Mesothelial cell of epicardium (in vitro differentiated cells): Measurements from ENCODE around the gene SMOC1. TPM values are rescaled to one million over a fixed set of nuclear protein-coding genes. Genes with fewer than 3 reads are reported as not detected.

ENCODE experiments used
- DNase-seq, 2 experiments: peaks; one replicate each; pipeline ENCODE4 v3.0.0; 2021; ENCODE audit warnings: low spot score in 2 of 2; ENCODE audit not compliant: unreplicated experiment in 2 of 2
- H3K27ac Mint-ChIP-seq: 2 replicates; pipeline ENCODE4 v1.8.0; 2021; ENCODE audit warnings: mixed read lengths
- H3K27me3 Mint-ChIP-seq: 2 replicates; pipeline ENCODE4 v1.8.0; 2021; ENCODE audit warnings: low read depth, mixed read lengths
- H3K36me3 Mint-ChIP-seq: 2 replicates; pipeline ENCODE4 v1.8.0; 2021; ENCODE audit warnings: mixed read lengths
- H3K4me1 Mint-ChIP-seq: 2 replicates; pipeline ENCODE4 v1.8.0; 2021; ENCODE audit warnings: mixed read lengths
- H3K4me3 Mint-ChIP-seq: 2 replicates; pipeline ENCODE4 v1.8.0; 2021; ENCODE audit warnings: mild to moderate bottlenecking, moderate library complexity, mixed read lengths
- H3K9me3 Mint-ChIP-seq: 2 replicates; pipeline ENCODE4 v1.8.0; 2021; ENCODE audit warnings: mixed read lengths
- total RNA-seq: library from RNA; stranded (reverse); gene quantifications from 3 replicates; pipeline ENCODE4 v1.2.1, GENCODE V29; 2021
- TF ChIP-seq, protein P1 (sequence below): fragments of 200-600 bp; sonication (generic); IDR thresholded peaks from one replicate; pipeline ENCODE4 v1.5.0; 2021; ENCODE audit warnings: antibody characterized with exemption; ENCODE audit not compliant: unreplicated experiment

SMOC1 gene
- total RNA-seq, 1 donor from 2014 or later, result 1.5 TPM

DNA sequence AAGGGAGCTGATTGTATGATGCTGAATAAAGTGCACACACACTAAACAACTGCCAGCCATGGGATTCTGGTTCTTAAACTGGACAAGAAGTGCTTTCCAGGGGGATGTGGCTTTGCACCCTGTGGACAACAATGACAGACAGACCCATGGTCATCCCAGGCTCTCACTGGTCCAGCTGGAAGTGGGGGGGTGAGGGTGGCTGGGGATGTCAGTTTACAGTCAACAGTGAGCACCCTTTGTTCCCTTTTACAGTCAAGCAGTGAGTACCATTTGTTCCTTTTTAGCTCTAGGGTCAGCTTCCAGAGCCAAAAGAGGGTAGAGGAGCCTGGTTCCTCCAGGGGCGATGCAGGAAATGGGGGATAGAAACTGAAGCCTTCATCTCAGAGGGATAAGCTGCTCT is 100.7 kb downstream of the SMOC1 start:
- TF ChIP-seq, protein P1, sequence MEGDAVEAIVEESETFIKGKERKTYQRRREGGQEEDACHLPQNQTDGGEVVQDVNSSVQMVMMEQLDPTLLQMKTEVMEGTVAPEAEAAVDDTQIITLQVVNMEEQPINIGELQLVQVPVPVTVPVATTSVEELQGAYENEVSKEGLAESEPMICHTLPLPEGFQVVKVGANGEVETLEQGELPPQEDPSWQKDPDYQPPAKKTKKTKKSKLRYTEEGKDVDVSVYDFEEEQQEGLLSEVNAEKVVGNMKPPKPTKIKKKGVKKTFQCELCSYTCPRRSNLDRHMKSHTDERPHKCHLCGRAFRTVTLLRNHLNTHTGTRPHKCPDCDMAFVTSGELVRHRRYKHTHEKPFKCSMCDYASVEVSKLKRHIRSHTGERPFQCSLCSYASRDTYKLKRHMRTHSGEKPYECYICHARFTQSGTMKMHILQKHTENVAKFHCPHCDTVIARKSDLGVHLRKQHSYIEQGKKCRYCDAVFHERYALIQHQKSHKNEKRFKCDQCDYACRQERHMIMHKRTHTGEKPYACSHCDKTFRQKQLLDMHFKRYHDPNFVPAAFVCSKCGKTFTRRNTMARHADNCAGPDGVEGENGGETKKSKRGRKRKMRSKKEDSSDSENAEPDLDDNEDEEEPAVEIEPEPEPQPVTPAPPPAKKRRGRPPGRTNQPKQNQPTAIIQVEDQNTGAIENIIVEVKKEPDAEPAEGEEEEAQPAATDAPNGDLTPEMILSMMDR, result no peak
- no peak for DNase-seq
- peaks cover 5% of the 10 kb centered on the region for H3K4me1 Mint-ChIP-seq
- H3K36me3 Mint-ChIP-seq, result no peaks in the 10 kb centered on the region
- H3K4me3 Mint-ChIP-seq, result no peak overlapping the region
- no peaks in the 10 kb centered on the region for H3K9me3 Mint-ChIP-seq
- H3K27ac Mint-ChIP-seq, result no peak overlapping the region
- H3K27me3 Mint-ChIP-seq, result peaks cover 26% of the 10 kb centered on the region

DNA sequence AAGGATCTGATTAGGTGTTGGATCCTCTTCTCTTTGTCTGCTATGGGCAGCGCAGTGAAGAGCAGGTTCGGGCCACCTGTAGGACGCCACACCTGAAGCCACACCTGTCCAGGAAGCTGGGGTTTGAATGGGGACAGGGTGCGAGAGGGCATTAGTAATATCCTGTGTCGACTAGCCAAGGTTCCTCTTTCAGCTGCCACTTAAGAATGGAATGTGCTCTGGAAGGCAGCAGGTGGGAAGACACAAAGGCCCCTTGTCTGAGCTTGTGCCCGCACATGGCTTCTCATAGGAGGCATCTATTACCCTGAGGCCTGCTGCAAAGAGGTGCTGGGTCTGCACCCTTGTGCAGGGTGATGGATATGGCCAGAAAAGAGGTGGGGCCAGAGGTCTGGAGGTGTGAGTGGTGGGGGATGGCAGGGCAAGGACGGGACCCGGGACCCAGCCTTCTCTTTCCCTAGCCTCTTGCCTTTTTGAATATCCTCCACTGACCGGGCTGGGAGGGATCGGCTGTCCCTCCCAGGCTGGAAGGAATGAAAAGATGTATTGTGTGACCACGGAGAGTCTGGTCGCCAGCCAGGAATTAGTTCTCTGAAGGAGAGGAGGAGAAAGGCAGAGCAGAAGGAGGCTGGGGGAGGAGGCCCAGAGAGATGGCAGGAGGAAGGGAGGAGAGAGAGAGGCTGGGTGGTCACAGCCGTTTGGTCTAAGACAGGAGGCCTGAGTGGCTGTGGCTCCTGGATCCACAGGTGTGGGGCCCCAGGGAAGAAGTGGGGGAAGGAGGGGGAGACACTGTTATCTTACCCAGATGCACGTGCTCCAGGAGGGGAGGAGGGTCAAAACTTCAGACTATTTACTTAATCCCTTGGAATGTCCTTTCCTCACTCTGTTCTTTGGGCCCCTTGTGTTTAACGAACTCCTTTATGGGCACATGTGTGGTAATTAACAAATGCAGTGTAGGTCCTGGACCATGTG is 101.5 kb downstream of the SMOC1 start:
- H3K27me3 Mint-ChIP-seq, result peaks cover 24% of the 10 kb centered on the region
- H3K9me3 Mint-ChIP-seq, result no peaks in the 10 kb centered on the region
- H3K4me1 Mint-ChIP-seq, result peaks cover 5% of the 10 kb centered on the region
- H3K27ac Mint-ChIP-seq, result no peak overlapping the region
- TF ChIP-seq, protein P1, result no peak
- H3K4me3 Mint-ChIP-seq, result no peak overlapping the region
- H3K36me3 Mint-ChIP-seq, result no peaks in the 10 kb centered on the region
- DNase-seq, result no peak

DNA sequence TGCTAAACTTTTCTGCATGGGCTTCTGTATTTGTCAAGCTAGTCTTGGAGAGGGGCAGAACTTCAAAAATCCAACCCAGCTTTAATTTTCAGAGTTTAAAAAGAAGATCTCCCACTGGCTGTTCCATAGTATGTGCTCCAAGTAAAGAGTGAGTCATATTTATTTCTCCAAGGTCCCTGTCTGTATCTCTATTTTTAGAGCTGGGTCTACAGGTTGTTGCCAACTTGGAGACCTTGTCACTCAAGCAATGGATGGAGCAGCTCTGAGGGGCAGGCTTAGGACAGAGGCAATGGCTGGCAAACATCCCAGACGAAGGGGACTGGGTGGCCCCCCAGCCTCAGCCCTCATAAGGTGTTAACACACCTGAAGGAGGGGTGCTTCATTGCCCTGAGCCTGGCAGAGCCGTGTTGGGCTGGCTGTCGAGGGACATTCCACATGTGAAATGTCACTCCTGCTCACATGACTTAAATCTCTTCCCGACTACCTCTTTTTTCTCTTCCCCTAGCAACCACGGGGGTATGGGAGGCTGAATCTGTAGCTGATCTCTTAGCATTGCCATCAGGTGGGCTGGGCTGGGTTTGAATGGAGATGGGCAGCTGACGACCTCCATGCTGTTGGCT is 103.1 kb downstream of the SMOC1 start:
- Mint-ChIP-seq H3K4me3 (no peak overlapping the region), H3K27me3 (peaks cover 22% of the 10 kb centered on the region), H3K27ac (no peak overlapping the region), H3K36me3 (no peaks in the 10 kb centered on the region), H3K4me1 (peaks cover 5% of the 10 kb centered on the region), H3K9me3 (no peaks in the 10 kb centered on the region)
- DNase-seq, result no peak
- TF ChIP-seq, protein P1, result no peak

DNA sequence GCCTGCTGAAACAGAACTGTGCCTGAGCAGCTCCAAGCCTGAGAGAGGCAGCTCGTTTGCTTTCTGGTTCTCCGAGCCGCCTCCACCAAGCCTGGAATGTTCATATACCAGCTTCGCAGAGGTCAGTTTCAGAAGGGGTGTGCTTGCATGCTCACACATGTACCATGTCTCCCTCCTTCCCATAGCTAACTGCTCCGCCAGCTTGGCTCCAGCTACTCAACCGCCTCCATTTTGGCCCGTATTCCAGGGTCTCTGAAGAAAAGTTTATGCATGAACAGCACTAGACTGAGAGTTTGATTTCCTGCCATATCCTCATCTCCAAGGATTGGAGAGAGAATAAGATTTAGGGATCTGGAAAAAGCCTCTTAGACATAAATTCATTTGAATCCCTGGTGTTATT is 103.7 kb downstream of the SMOC1 start:
- Mint-ChIP-seq H3K4me3 (no peak overlapping the region), H3K36me3 (no peaks in the 10 kb centered on the region), H3K9me3 (no peaks in the 10 kb centered on the region), H3K27me3 (peaks cover 27% of the 10 kb centered on the region), H3K4me1 (peaks cover 5% of the 10 kb centered on the region), H3K27ac (no peak overlapping the region)
- DNase-seq, result no peak
- TF ChIP-seq, protein P1, result no peak

DNA sequence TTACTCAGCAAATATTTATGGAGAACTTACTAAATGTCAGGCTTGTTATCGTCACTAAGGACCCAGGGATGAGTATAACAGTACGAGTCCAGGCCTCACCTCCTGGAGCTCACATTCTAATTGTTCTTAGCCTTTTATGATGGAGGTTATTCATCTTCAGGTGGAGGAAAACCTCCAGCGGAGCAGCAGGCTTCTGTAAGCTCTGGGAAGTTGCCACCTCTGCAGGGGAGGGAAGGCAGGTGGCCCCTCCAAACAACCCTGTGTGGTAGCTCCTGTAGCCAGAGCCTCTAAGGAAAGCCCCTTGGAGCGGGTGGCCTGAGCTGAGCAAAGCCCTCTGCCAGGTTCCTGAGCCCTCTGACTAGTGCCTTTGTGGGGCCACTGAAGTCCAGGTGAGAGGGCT is 104.1 kb downstream of the SMOC1 start:
- peaks cover 5% of the 10 kb centered on the region for H3K4me1 Mint-ChIP-seq
- no peak for DNase-seq
- H3K36me3 Mint-ChIP-seq, result no peaks in the 10 kb centered on the region
- peaks cover 31% of the 10 kb centered on the region for H3K27me3 Mint-ChIP-seq
- TF ChIP-seq, protein P1, result no peak
- H3K9me3 Mint-ChIP-seq, result no peaks in the 10 kb centered on the region
- H3K4me3 Mint-ChIP-seq, result no peak overlapping the region
- no peak overlapping the region for H3K27ac Mint-ChIP-seq
